HCT116 (cell line): ENCODE results near the gene TRIM59. TPM values are rescaled to one million over a fixed set of nuclear protein-coding genes. Genes with fewer than 3 reads are reported as not detected.

Experiments
- ATAC-seq: fragments of 200-7000 bp; cut with Tn5 transposase; 2 replicates; pipeline ENCODE4 v1.9.1; 2020; ENCODE audit warnings: mild to moderate bottlenecking, moderate library complexity
- BruUV-seq: library from RNA; stranded (reverse); fragments of 400-500 nt; replicated peaks from 2 replicates; lab custom pipeline; 2021; lab: Mats Ljungman, UMichigan
- CTCF ChIA-PET: fragments of 300-600 bp; sonication (Branson Sonifier 250); formaldehyde crosslinking; loops from one replicate; lab custom pipeline; 2021; ENCODE audit warnings: antibody characterized with exemption; lab: Charles Lee
- POLR2A ChIA-PET: fragments of 300-600, 350-600 bp; sonication (Branson Sonifier 250); formaldehyde crosslinking; loops from one replicate; lab custom pipeline; 2021; ENCODE audit warnings: antibody characterized with exemption; lab: Charles Lee
- RAD21 ChIA-PET, 2 experiments: fragments of 300-600 bp; sonication (Branson Sonifier 250); formaldehyde crosslinking; loops; one replicate each; lab custom pipeline; 2023; ENCODE audit warnings: low total read pairs in 2 of 2; ENCODE audit not compliant: uncharacterized antibody in 2 of 2, unreplicated experiment in 2 of 2, low non-redundant PET in 1 of 2; lab: Charles Lee
- DNase-seq: peaks from one replicate; pipeline ENCODE4 v3.0.0-alpha.2; 2010; ENCODE audit warnings: low read depth, low spot score
- H2AFZ ChIP-seq: fragments of 200-600 bp; shearing (Covaris generic), sonication (generic); 2 replicates; pipeline ENCODE4 v1.6.1; 2017; ENCODE audit warnings: low read depth, mixed run types, mixed read lengths, antibody characterized with exemption, low read length; ENCODE audit not compliant: poor library complexity, severe bottlenecking
- H3K27ac ChIP-seq: 2 replicates; pipeline ENCODE4 v1.5.1; 2012; ENCODE audit warnings: low read depth, low read length
- H3K27me3 ChIP-seq: fragments of 200-600 bp; sonication (generic); 2 replicates; pipeline ENCODE4 v1.6.1; 2016; ENCODE audit warnings: mixed run types, low read length, mixed read lengths; ENCODE audit not compliant: insufficient read depth
- H3K36me3 ChIP-seq, 2 experiments: fragments of 200-500 bp in 1 of 2; fragments of 200-600 bp in 1 of 2; sonication (Bioruptor generic) in 1 of 2; sonication (generic) in 1 of 2; 2 replicates each; pipeline versions ENCODE4 v1.5.1 to v1.6.1; 2014 to 2016; ENCODE audit warnings: low read length in 2 of 2, inconsistent platforms in 1 of 2, mixed read lengths in 1 of 2, mixed run types in 1 of 2; ENCODE audit not compliant: insufficient read depth in 2 of 2, control insufficient read depth in 1 of 2
- H3K4me1 ChIP-seq, 2 experiments: fragments of 200-600 bp in 1 of 2; sonication (generic) in 1 of 2; 2 replicates each; pipeline versions ENCODE4 v1.5.1 to v1.6.1; 2012 to 2017; ENCODE audit warnings: low read length in 2 of 2, inconsistent platforms in 1 of 2, mild to moderate bottlenecking in 1 of 2, mixed read lengths in 1 of 2, mixed run types in 1 of 2, moderate library complexity in 1 of 2; ENCODE audit not compliant: insufficient read depth in 2 of 2, control insufficient read depth in 1 of 2
- H3K4me2 ChIP-seq: fragments of 200-600 bp; sonication (generic); 2 replicates; pipeline ENCODE4 v1.6.1; 2017; ENCODE audit warnings: mixed run types, low read length, mixed read lengths
- H3K4me3 ChIP-seq, 2 experiments: fragments of 200-600 bp in 1 of 2; sonication (generic) in 1 of 2; replicated peaks in 1 of 2; 2 replicates each; pipeline ENCODE4 v1.5.1; 2011 to 2016; ENCODE audit warnings: low read length in 2 of 2, control low read depth in 1 of 2, low read depth in 1 of 2, mild to moderate bottlenecking in 1 of 2, mixed read lengths in 1 of 2, mixed run types in 1 of 2
- H3K79me2 ChIP-seq: fragments of 200-600 bp; sonication (generic); 2 replicates; pipeline ENCODE4 v1.6.1; 2017; ENCODE audit warnings: mild to moderate bottlenecking, mixed run types, low read length, moderate library complexity, mixed read lengths; ENCODE audit not compliant: insufficient read depth
- H3K9ac ChIP-seq: fragments of 200-600 bp; sonication (generic); 2 replicates; pipeline ENCODE4 v1.6.1; 2016; ENCODE audit warnings: low read length, mixed read lengths
- H3K9me2 ChIP-seq: fragments of 200-600 bp; sonication (generic), shearing (Covaris generic); 2 replicates; pipeline ENCODE4 v1.6.1; 2017; ENCODE audit warnings: mixed run types, mild to moderate bottlenecking, moderate library complexity; ENCODE audit not compliant: insufficient read depth
- H3K9me3 ChIP-seq, 2 experiments: fragments of 200-500 bp in 1 of 2; fragments of 200-600 bp in 1 of 2; sonication (Bioruptor generic) in 1 of 2; sonication (generic) in 1 of 2; 2 replicates each; pipeline ENCODE4 v1.6.1; 2014 to 2017; ENCODE audit warnings: low read length in 2 of 2, mixed read lengths in 2 of 2, inconsistent platforms in 1 of 2, low read depth in 1 of 2, mild to moderate bottlenecking in 1 of 2, mixed run types in 1 of 2, moderate library complexity in 1 of 2; ENCODE audit not compliant: control insufficient read depth in 1 of 2, insufficient read depth in 1 of 2
- H4K20me1 ChIP-seq: fragments of 200-600 bp; sonication (generic), shearing (Covaris generic); 2 replicates; pipeline ENCODE4 v1.6.1; 2017; ENCODE audit warnings: mixed run types, mild to moderate bottlenecking, moderate library complexity; ENCODE audit not compliant: insufficient read depth
- ATF3 ChIP-seq: IDR thresholded peaks from 2 replicates; pipeline ENCODE4 v1.6.1; 2012
- CBX3 ChIP-seq: IDR thresholded peaks from 2 replicates; pipeline ENCODE4 v1.6.1; 2012; ENCODE audit warnings: low read depth
- CEBPB ChIP-seq: IDR thresholded peaks from 2 replicates; pipeline ENCODE4 v1.6.1; 2012; ENCODE audit warnings: low read depth
- EGR1 ChIP-seq: IDR thresholded peaks from 2 replicates; pipeline ENCODE4 v1.6.1; 2012; ENCODE audit warnings: low read depth
- ELF1 ChIP-seq: IDR thresholded peaks from 2 replicates; pipeline ENCODE4 v1.6.1; 2012; ENCODE audit warnings: low read depth, borderline replicate concordance
- EZH2 ChIP-seq: fragments of 200-600 bp; sonication (generic); IDR thresholded peaks from 2 replicates; pipeline ENCODE4 v1.6.1; 2017; ENCODE audit warnings: antibody characterized with exemption, mixed run types
- EZH2phosphoT487 ChIP-seq: fragments of 200-600 bp; IDR thresholded peaks from 2 replicates; pipeline ENCODE4 v1.6.1; 2018; ENCODE audit warnings: antibody characterized with exemption, borderline replicate concordance
- FOSL1 ChIP-seq: IDR thresholded peaks from 2 replicates; pipeline ENCODE4 v1.6.1; 2012; ENCODE audit warnings: low read depth
- JUND ChIP-seq: IDR thresholded peaks from 2 replicates; pipeline ENCODE4 v1.6.1; 2012
- POLR2AphosphoS5 ChIP-seq: IDR thresholded peaks from 2 replicates; pipeline ENCODE4 v1.6.1; 2011; ENCODE audit warnings: mild to moderate bottlenecking, low read depth, low read length, moderate library complexity
- REST ChIP-seq: IDR thresholded peaks from 2 replicates; pipeline ENCODE4 v1.6.1; 2012; ENCODE audit warnings: low read depth
- SP1 ChIP-seq: IDR thresholded peaks from 2 replicates; pipeline ENCODE4 v1.6.1; 2012; ENCODE audit warnings: low read depth
- SRF ChIP-seq: IDR thresholded peaks from 2 replicates; pipeline ENCODE4 v1.6.1; 2012; ENCODE audit warnings: low read depth
- TCF7L2 ChIP-seq: IDR thresholded peaks from 2 replicates; pipeline ENCODE4 v1.7.0; 2011; ENCODE audit warnings: borderline replicate concordance, inconsistent platforms; ENCODE audit not compliant: insufficient read depth, insufficient read length; ENCODE audit errors: extremely low read depth
- YY1 ChIP-seq: IDR thresholded peaks from 2 replicates; pipeline ENCODE4 v1.6.1; 2011; ENCODE audit warnings: low read length, low read depth, moderate library complexity, mild to moderate bottlenecking; ENCODE audit not compliant: insufficient replicate concordance; ENCODE audit errors: extremely low read depth
- ZFX ChIP-seq: fragments of 450-650 bp; IDR thresholded peaks from 2 replicates; pipeline ENCODE4 v1.6.1; 2017
- intact Hi-C: fragments of 100-400 bp; cut with micrococcal nuclease; formaldehyde crosslinking; loops from 2 replicates; pipeline ENCODE4 v1.10.0; 2022
- total RNA-seq: library from RNA; stranded (reverse); gene quantifications from one replicate; pipeline ENCODE4 v1.2.1, GENCODE V29; 2021; ENCODE audit not compliant: unreplicated experiment
- TF ChIP-seq, protein P1 (sequence below), 3 experiments: fragments of 200-600 bp in 1 of 3; sonication (generic) in 1 of 3; IDR thresholded peaks in 2 of 3; conservative IDR thresholded peaks in 1 of 3; 2 replicates each; pipeline ENCODE4 v1.5.1; 2012 to 2017; ENCODE audit warnings: low read depth in 2 of 3, low read length in 2 of 3, antibody characterized with exemption in 1 of 3, borderline replicate concordance in 1 of 3, control low read depth in 1 of 3, mild to moderate bottlenecking in 1 of 3, mixed read lengths in 1 of 3, mixed run types in 1 of 3, moderate library complexity in 1 of 3; ENCODE audit not compliant: insufficient read depth in 1 of 3

The TRIM59 gene
- total RNA-seq, 1 experiment from 2014 or later = 41.6 TPM

DNA sequence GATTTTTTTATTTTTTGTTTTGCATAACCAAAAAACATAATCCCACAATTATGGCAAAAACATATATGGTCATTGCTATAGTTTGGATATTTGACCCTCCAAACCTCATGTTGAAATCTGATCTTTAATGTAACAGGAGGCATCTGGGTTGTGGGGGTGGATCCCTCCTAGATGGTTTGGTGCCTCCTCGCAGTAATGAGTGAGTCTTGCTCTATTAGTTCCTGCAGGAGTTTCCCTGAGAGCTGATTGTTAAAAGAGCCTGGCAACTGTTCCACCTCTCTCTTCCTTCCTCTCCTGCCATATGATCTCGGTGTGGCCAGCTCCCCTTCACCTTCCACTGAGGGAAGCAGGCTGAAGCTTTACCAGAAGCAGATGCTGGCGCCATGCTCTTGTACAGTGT is 33.2 kb upstream of the TRIM59 start (continued):
- TF ChIP-seq TCF7L2 = no peak

DNA sequence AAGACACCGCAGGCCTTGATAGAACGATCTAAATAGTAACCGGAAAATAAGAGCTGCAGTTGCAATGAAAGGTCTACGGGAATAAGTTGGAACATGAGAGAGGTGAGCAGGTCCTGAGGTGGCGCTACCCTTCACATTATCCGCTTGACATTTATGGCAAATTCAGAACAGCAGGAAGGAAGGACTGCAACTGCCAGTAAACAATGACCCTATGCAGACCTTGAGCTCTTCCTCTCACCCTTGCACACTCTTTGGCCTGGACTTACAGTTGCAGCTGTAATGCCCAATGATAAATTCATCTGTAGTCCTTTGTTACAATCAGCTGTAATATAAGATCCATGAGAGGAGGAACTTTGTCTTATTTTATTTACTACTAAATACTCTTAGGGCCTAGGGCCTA is 32.3 kb upstream of the TRIM59 start:
- H3K9me3 ChIP-seq = no peaks in the 10 kb centered on the region
- POLR2A ChIA-PET = no interaction called here
- no TSS peak for BruUV-seq

More for the DNA sequence above, 32.3 kb upstream of the TRIM59 start:
- Histone ChIP-seq H3K4me2 (no peak overlapping the region), H3K27ac (no peak overlapping the region), H3K9me2 (no peaks in the 10 kb centered on the region), H2AFZ (no peak overlapping the region), H3K79me2 (no peaks in the 10 kb centered on the region), H4K20me1 (no peaks in the 10 kb centered on the region), H3K27me3 (no peaks in the 10 kb centered on the region), H3K4me1 (no peaks in the 10 kb centered on the region), H3K9ac (no peak overlapping the region), H3K36me3 (no peaks in the 10 kb centered on the region), H3K4me3 (no peak overlapping the region)
- ATAC-seq (no peak), DNase-seq (no peak)
- TF ChIP-seq EGR1 (no peak), ZFX (no peak), EZH2phosphoT487 (no peak), TCF7L2 (no peak), CBX3 (no peak), ATF3 (no peak), FOSL1 (no peak), REST (no peak), CEBPB (no peak), POLR2AphosphoS5 (no peak), EZH2 (no peak), SP1 (no peak), ELF1 (no peak), JUND (no peak), SRF (no peak), YY1 (no peak)
- TF ChIP-seq, protein P1, sequence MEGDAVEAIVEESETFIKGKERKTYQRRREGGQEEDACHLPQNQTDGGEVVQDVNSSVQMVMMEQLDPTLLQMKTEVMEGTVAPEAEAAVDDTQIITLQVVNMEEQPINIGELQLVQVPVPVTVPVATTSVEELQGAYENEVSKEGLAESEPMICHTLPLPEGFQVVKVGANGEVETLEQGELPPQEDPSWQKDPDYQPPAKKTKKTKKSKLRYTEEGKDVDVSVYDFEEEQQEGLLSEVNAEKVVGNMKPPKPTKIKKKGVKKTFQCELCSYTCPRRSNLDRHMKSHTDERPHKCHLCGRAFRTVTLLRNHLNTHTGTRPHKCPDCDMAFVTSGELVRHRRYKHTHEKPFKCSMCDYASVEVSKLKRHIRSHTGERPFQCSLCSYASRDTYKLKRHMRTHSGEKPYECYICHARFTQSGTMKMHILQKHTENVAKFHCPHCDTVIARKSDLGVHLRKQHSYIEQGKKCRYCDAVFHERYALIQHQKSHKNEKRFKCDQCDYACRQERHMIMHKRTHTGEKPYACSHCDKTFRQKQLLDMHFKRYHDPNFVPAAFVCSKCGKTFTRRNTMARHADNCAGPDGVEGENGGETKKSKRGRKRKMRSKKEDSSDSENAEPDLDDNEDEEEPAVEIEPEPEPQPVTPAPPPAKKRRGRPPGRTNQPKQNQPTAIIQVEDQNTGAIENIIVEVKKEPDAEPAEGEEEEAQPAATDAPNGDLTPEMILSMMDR (IDR thresholded peaks at IDR 0.05 in 2 of 3, conservative IDR thresholded peaks at IDR 0.05 in 1 of 3; ENCODE audit: borderline replicate concordance in 1 of 3, insufficient read depth in 1 of 3, low read depth in 2 of 3, low read length in 2 of 3) = no peak
- RAD21 ChIA-PET = no interaction called here
- CTCF ChIA-PET = interaction anchor here (1.4 kb wide), 1 partner anchor 319 kb away, joined by 5 read pairs; no protein-coding TSS in a partner anchor
- intact Hi-C loops = no loop called here
